ENCODE data around the gene PYCARD. TPM values are rescaled to one million over a fixed set of nuclear protein-coding genes. Genes with fewer than 3 reads are reported as not detected.

PYCARD gene
- total and polyA plus RNA-seq, 2 experiments from 2014 or later: 9.4 to 16.1 TPM

DNA sequence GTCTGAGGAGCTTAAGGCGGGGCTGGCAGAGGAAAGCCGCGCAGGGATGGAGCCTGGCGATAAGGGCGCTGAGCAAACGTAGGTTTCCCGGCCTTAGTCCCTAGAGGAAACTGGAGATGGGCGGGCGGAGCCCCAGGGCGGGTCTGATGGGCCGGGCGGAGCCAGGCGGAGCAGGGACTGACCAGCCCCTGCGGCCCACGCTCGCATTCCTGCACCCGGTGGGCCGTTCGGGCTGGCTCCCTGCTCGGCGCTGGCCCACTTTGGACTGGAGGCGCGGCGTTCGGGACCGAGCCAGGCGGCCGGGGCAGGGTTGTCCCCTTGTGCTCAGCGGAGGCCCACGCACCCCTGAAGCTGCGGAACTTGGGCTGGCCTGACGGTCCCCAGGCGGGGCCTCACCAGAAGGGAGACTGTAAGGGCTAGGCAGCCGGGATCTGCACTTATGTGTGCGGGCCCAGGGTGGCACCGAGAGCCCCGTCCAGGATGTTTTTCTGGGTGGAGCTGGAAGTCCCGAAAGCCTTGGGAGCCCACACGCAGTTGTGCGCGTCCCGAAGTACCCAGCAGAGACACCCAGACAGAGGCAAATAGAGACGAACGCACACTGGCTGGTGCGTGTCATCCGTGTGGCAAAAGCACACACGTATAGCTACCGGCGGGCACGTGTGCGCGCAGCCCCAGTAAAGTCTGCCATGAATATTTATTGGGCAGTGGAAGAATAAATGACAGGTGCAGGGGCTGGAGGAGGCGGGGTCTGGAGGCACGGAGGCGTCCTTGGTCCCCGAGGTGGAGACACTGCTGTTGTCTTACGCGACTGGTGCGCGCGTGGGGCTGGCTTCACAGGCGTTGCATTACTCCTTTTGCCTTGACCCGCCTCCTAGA lies 13.0 kb upstream of the PYCARD start:
- no peak overlapping the region for H3K27ac ChIP-seq
- TF ChIP-seq EZH2 (IDR thresholded peaks at IDR 0.05; ENCODE audit: borderline replicate concordance): peak; percentile 35
- TF ChIP-seq, protein P1, sequence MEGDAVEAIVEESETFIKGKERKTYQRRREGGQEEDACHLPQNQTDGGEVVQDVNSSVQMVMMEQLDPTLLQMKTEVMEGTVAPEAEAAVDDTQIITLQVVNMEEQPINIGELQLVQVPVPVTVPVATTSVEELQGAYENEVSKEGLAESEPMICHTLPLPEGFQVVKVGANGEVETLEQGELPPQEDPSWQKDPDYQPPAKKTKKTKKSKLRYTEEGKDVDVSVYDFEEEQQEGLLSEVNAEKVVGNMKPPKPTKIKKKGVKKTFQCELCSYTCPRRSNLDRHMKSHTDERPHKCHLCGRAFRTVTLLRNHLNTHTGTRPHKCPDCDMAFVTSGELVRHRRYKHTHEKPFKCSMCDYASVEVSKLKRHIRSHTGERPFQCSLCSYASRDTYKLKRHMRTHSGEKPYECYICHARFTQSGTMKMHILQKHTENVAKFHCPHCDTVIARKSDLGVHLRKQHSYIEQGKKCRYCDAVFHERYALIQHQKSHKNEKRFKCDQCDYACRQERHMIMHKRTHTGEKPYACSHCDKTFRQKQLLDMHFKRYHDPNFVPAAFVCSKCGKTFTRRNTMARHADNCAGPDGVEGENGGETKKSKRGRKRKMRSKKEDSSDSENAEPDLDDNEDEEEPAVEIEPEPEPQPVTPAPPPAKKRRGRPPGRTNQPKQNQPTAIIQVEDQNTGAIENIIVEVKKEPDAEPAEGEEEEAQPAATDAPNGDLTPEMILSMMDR (IDR thresholded peaks at IDR 0.05; ENCODE audit: poor library complexity): no peak
- H3K9me2 ChIP-seq (replicated peaks; ENCODE audit: insufficient read depth): no peaks in the 10 kb centered on the region
- peaks cover 64% of the 10 kb centered on the region for H3K27me3 ChIP-seq
- H2AFZ ChIP-seq: peak overlapping the region; percentile 58
- no peaks in the 10 kb centered on the region for H3K79me2 ChIP-seq
- DNase-seq (ENCODE audit: low spot score): peak; percentile 76
- H4K20me1 ChIP-seq (ENCODE audit: insufficient read depth, poor library complexity, severe bottlenecking): no peaks in the 10 kb centered on the region
- WGBS (ENCODE audit: low lambda C conversion rate, missing lambda C conversion rate): 2% methylated on average over 38 of the region's 63 CpGs
- H3K36me3 ChIP-seq (replicated peaks; ENCODE audit: insufficient read depth, low read depth): no peaks in the 10 kb centered on the region
- H3K4me1 ChIP-seq (ENCODE audit: insufficient read depth): peaks cover 27% of the 10 kb centered on the region
- peak overlapping the region; percentile 36 for H3K4me3 ChIP-seq
- no peaks in the 10 kb centered on the region for H3K9me3 ChIP-seq (ENCODE audit: low read depth)
- H3K4me2 ChIP-seq: peak overlapping the region; percentile 96

DNA sequence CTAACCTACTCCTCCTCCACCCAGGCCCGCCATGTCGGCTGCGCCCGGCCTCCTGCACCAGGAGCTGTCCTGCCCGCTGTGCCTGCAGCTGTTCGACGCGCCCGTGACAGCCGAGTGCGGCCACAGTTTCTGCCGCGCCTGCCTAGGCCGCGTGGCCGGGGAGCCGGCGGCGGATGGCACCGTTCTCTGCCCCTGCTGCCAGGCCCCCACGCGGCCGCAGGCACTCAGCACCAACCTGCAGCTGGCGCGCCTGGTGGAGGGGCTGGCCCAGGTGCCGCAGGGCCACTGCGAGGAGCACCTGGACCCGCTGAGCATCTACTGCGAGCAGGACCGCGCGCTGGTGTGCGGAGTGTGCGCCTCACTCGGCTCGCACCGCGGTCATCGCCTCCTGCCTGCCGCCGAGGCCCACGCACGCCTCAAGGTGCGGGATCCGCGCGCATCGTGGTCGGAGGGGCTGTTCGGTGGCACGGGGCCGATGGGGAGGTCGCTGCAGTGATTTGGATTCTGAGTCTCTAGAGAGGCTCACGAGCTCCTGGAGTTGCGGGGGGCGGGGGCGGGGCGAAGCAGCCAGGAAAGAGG lies 12.2 kb upstream of the PYCARD start:
- DNase-seq (ENCODE audit: low spot score): no peak
- Histone ChIP-seq H3K27me3 (peaks cover 70% of the 10 kb centered on the region), H3K4me2 (peak overlapping the region; percentile 96), H2AFZ (peak overlapping the region; percentile 50), H3K4me3 (peak overlapping the region; percentile 36), H3K36me3 (replicated peaks; ENCODE audit: insufficient read depth, low read depth) (no peaks in the 10 kb centered on the region), H3K79me2 (no peaks in the 10 kb centered on the region), H3K9me3 (ENCODE audit: low read depth) (no peaks in the 10 kb centered on the region), H3K27ac (no peak overlapping the region), H3K9me2 (replicated peaks; ENCODE audit: insufficient read depth) (no peaks in the 10 kb centered on the region), H4K20me1 (ENCODE audit: insufficient read depth, poor library complexity, severe bottlenecking) (no peaks in the 10 kb centered on the region), H3K4me1 (ENCODE audit: insufficient read depth) (peaks cover 27% of the 10 kb centered on the region)
- 3% methylated on average over 57 of the region's 58 CpGs for WGBS (ENCODE audit: low lambda C conversion rate, missing lambda C conversion rate)
- TF ChIP-seq EZH2 (IDR thresholded peaks at IDR 0.05; ENCODE audit: borderline replicate concordance) (peak; percentile 87), EZH2phosphoT487 (IDR thresholded peaks at IDR 0.05; ENCODE audit: low read depth, severe bottlenecking, unreplicated experiment) (no peak)

DNA sequence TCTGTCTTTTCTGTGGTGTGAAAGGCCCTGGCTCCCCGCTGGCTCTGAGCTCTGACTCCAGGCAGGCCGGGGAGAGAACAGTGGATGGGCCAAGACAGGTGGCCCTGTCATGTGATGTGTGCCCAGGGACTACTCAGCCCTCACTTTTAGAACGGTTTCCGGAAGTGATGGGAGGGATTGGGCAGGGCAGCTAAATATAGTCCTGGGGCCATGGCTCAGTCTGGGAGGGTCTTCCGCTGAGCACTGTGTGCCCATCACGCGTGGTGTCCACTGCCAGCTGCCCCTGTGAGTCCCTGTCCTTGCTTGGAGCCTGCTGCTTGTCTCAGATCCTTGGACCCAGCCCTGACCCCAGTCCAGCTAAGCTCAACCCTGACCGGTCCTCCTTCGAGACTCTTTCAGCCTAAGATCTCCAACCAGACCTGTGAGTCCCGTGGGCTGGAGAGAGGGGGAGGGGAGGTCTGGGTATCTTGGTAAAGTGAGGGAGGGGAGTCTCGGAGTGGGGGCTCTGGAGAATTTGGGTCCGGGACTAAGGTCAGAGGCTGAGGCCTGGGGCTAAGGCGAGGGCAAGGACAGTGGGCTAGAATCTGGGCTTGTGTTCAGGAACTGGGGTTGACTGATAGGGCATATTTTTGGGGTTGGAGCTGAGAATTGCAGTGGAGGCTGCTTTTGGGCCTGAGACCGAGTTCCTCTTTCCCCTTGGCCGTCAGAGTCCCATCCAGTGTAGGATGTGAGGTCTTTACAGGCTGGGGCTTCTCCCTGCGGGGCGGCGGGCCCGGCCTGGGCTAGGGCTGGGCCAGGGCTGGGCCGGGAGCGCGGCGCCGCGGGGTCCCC lies 11.5 kb upstream of the PYCARD start, which contains the start of gene TRIM72:
TSS of gene TRIM72 (plus strand) at position 243 of the 831 bp plus-strand sequence. CDS start 620 bp downstream, outside the sequence.
- Histone ChIP-seq H3K4me2 (peak within 1 kb of the TSS; percentile 96), H3K9me3 (ENCODE audit: low read depth) (no peaks in the 10 kb centered on the region), H3K27me3 (peaks cover 70% of the 10 kb centered on the region), H3K4me3 (no peak within 1 kb of the TSS), H3K36me3 (replicated peaks; ENCODE audit: insufficient read depth, low read depth) (no peaks in the 10 kb centered on the region), H3K4me1 (ENCODE audit: insufficient read depth) (peaks cover 27% of the 10 kb centered on the region), H3K9me2 (replicated peaks; ENCODE audit: insufficient read depth) (no peaks in the 10 kb centered on the region), H2AFZ (peak within 1 kb of the TSS; percentile 50), H3K79me2 (no peaks in the 10 kb centered on the region), H3K27ac (no peak within 1 kb of the TSS), H4K20me1 (ENCODE audit: insufficient read depth, poor library complexity, severe bottlenecking) (no peaks in the 10 kb centered on the region)
- TF ChIP-seq EZH2 (IDR thresholded peaks at IDR 0.05; ENCODE audit: borderline replicate concordance) (no peak), EZH2phosphoT487 (IDR thresholded peaks at IDR 0.05; ENCODE audit: low read depth, severe bottlenecking, unreplicated experiment) (no peak)
- TF ChIP-seq, protein P1 (IDR thresholded peaks at IDR 0.05; ENCODE audit: poor library complexity): no peak
- no peak for DNase-seq (ENCODE audit: low spot score)
- 53% methylated on average over 24 of the region's 25 CpGs for WGBS (ENCODE audit: low lambda C conversion rate, missing lambda C conversion rate)
